ENCODE data around the gene EEIG1.

GRCh38 chr9:127970401-127971313 is 10.1 kb downstream of the EEIG1 start:
- no peak for TF ChIP-seq CTCF (IDR thresholded peaks at IDR 0.05)
- no peak for TF ChIP-seq POLR2A (IDR thresholded peaks at IDR 0.05)

All from Peyer's patch (tissue), 4 donors.